ENCODE data around the gene NAT16.
"Not testable (repeated sequence)": the region's sequence is repeated elsewhere in the genome, so short reads cannot be mapped to it uniquely, and the experiment has no call there.

Gene NAT16

GRCh38 chr7:101180130-101180755, at the start of gene NAT16:
Gene NAT16 (minus strand): TSS chr7:101180293. CDS start chr7:101174807, 5,486 bp downstream.
- no peak for DNase-seq

GRCh38 chr7:101226721-101227120, 46.6 kb upstream of the NAT16 start:
- DNase-seq, result no peak

GRCh38 chr7:101225650-101226049, 45.6 kb upstream of the NAT16 start:
- no peak for DNase-seq

DNA sequence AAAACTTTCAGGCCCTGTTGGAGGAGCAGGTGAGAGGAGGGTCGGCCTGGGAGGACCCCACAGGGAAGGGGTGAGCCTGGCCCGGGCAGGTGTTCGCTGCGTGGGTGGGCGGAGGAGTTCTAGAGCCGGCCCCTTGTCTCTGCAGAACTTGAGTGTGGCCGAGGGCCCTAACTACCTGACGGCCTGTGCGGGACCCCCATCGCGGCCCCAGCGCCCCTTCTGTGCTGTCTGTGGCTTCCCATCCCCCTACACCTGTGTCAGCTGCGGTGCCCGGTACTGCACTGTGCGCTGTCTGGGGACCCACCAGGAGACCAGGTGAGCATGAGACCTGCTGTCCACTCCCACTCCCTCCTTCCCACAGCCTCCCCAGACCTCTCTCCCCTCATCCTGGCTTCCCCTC, 43.4 kb upstream of the NAT16 start:
- DNase-seq, result no peak

DNA sequence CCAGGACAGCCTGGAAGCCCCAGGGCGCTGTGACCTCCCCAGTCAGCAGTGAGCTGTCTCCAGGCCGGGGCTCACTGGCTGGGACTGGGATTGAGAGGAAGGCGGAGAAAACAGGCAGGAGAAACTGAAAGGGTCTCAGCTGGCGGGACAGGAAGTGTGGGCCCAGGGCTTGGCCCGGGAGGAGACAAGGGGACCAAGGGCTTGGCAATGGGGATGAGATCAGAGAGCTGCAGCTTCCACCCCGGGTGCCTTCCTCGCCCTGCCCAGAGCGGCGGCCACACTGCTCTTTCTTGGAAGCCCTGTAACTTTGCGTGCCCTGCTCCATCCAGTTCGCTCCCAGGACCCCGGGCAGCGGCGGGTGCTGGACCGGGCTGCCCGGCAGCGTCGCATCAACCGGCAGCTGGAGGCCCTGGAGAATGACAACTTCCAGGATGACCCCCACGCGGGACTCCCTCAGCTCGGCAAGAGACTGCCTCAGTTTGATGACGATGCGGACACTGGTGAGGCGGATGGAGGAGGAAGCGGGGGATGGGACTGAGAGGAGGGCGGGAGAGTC, 42.3 kb upstream of the NAT16 start:
- DNase-seq, result no peak

- DNase-seq, result no peak
Measured at GRCh38 chr7:101220295-101220694, 40.2 kb upstream of the NAT16 start.

- no peak for DNase-seq
Measured at GRCh38 chr7:101218236-101219125, 38.4 kb upstream of the NAT16 start.

GRCh38 chr7:101217388-101218235, 37.5 kb upstream of the NAT16 start, which contains the start of the genes PLOD3 and ZNHIT1:
Gene PLOD3 (minus strand): TSS chr7:101217581. CDS start chr7:101217274, 307 bp downstream.
Gene ZNHIT1 (plus strand): TSS chr7:101218165. CDS start chr7:101218196, 31 bp downstream.
- peak; percentile 94 for DNase-seq

- DNase-seq, result no peak
Measured at GRCh38 chr7:101216860-101217387, 36.8 kb upstream of the NAT16 start.

- DNase-seq, result no peak
Measured at GRCh38 chr7:101216001-101216859, 36.1 kb upstream of the NAT16 start.

DNA sequence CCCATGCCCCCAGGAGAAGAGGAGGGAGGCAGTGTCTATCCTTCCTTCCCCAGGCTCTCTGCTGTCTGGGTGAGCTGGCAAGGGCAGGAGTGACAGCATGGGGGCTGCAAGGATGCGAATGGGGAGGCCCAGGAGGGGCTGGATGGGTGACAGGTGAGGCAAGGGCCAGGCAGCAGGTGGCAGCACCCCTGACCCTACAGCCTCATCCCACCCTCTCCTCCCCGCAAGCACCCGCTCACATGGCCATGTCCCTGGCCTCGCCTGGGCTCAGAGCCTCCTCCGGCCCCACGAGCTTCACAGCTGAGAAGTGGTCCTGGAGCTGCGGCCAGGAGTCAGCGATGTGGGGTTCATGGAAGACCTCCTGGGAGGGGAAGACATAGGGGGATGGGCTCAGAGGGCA, 31.9 kb upstream of the NAT16 start:
- DNase-seq, result no peak

DNA sequence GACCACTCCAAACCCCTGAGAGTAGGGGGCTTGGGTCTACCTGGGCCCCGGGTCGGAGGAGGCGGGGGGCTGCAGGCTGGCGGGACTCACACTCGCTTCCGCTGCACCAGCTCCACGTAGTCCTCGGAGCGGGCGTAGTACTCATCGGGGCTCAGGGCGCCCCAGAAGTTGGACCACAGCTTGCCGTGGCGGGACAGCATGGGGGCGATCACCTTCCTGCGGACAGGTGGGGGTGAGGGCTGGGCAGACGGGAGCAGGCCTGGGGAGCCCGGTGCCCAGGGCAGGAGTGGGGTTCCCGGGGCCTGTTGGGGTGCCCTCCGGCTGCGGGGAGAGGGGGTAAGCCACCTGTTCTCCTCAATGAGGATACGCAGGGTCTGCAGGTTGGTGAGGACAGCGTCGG, 31.4 kb upstream of the NAT16 start:
- no peak for DNase-seq

DNA sequence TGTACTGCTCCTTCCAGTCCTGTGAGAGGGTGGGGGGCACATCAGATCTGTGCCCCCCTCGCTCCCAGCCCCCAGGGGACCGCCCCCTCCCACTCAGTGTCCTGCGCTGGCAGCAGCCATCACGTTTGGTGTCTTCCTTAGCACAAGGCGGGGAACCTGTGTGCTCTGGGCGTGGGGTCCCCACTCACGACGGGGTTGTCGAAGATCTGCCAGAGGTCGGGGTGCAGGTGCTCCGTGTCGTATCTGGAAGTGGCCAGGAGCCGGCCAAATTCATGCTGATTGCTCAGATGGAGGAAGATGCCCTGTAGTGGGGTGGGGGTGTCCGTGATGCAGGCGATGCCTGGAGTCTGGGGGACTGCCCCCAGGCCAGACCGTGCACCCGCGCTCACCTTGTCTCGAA, 30.1 kb upstream of the NAT16 start:
- DNase-seq, result no peak

DNA sequence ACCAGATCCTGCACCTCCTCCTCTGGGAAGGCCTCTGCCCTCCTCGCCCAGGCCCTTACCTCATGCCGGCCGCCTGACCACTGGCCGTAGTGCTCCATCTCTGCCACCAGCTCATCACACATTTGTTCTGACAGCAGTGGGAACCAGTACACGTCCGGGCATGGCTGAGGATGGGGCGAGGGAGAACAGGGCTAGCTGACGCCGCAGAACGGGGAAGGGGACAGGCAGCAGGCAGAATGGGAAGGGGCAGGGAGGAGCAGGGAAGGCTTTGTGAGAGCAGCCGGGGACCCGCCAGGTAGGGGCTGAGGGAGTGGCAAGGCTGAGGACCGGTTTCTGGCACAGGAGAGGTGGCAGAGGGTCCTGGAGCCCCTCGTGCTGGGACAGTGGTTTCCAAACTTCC, 28.7 kb upstream of the NAT16 start:
- DNase-seq, result no peak

DNA sequence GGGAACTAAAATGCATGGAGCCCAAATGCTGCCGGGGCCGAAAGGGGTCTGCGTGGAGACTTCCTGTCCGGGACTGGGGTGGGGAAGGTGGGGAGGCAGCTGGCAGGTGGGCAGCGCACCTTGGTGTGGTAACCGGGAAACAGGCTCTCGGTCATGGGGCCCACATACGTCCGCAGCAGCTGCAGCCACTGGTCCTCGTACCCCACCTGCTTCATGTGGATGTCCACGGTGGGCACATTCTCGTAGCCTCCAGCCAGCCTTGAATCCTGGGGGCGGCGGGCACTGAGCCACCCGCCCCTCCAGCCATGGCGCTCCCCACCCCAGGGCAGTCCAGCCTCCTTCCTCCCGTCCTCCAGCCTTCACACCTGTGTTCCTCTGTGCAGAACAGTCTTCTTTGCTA, 27.4 kb upstream of the NAT16 start:
- no peak for DNase-seq

- no peak for DNase-seq
Measured at GRCh38 chr7:101206665-101207042, 26.6 kb upstream of the NAT16 start.

GRCh38 chr7:101205901-101206664, 26.0 kb upstream of the NAT16 start:
- DNase-seq, result no peak

DNA sequence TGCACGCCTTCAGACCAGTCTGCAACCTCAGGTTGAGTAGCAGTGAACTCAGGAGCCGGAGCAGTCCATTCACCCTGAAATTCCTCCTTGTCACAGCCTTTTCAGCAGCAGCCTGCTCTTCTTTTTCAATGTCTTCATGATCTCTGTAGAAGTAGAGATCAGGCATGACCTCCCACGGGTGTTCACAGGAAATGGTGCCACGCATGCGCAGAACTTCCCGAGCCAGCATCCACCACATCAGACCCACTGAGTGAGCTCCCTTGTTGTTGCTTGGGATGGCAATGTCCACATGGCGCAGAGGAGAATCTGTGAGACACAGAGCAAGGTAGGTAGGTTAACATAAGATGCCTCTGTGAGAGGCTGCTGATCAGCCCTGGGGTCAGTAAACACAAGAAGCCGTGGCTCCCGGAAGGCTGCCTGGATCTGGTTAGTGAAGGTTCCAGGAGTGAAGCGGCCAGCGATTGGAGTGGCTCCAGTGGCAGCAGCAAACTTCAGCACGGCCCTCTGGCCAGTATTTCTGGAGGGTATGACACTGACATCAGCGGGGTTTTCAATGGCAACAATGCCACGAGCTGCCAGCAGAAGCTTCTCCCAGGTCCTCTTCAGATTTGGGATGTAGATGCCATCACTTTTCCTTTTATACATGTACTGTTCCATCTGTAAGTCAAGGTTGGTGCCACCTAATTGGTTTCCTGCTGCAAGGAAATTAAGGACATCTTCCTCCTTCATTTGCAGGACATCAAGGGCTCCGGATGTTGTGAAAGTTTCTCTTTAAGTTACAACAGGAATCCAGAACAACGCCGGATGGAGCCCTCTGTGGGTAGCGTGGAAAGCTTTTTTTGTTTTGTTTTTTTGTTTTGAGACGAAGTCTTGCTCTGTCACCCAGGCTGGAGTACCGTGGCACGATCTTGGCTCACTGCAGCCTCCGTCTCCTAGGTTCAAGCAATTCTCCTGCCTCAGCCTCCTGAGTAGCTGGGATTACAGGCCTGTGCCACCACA, 23.9 kb upstream of the NAT16 start:
- DNase-seq, result not testable (repeated sequence)

DNA sequence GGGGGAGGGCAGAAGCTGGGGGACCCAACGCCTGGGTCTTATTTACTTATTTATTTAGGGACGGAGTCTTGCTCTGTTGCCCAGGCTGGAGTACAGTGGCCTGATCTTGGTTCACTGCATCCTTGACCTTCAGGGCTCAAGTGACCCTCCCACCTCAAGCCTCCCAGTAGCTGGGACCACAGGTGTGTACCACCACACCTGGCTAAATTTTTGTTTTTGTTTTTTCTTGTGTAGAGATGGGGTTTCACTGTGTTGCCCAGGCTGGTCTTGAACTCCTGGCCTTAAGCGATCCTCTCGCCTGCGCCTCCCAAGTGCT, 22.5 kb upstream of the NAT16 start:
- DNase-seq, result no peak

All from right forelimb (tissue), 1 donor.